ENCODE measurements around the gene PPP2R2C. TPM values are rescaled to one million over a fixed set of nuclear protein-coding genes. Genes with fewer than 3 reads are reported as not detected.

PPP2R2C gene
- total RNA-seq, 1 donor from 2014 or later: not detected

DNA sequence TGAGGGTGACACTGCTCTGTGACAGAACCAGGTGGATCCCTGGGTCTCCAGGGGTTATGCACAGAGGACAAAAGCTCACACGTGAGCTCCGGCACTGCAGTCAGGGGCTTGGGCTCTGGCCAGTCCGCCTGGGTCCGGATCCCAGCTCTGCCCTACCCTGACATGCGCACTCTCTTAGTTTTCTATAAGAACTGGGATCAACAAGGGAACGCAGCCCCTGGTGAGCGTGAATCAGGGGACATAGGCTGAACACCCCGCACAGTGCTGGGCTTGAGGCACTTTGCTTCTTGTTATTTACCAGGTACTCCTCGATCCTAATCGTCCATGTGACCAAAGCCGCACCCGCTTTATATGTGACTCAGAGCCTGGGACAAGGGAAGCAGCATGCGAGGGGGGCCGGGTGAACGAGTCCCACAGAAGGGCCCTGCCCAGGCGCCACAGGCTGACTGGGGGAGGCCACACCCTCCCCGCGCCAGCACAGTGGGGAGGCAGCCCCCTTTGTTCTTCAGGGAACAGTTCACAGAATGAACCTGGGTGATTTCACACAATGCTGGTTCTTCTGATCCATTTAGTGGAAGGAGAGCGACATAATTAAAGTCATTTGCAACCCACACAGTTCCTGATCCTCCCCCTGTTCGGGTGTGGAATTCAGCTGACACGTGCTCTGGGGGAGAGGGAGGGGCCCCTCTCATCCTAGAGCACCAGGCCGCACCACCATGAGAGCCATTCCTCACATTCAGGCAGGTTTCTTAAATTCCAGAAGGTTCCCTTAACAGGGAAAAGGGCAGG, 147.2 kb downstream of the PPP2R2C start:
- Mint-ChIP-seq H3K9me3 (ENCODE audit: unreplicated experiment) (peaks cover 3% of the 10 kb centered on the region), H3K4me3 (ENCODE audit: unreplicated experiment) (no peak overlapping the region), H3K4me1 (ENCODE audit: unreplicated experiment) (no peaks in the 10 kb centered on the region), H3K27me3 (ENCODE audit: unreplicated experiment) (peaks cover 25% of the 10 kb centered on the region), H3K36me3 (ENCODE audit: unreplicated experiment) (no peaks in the 10 kb centered on the region), H3K27ac (ENCODE audit: unreplicated experiment) (no peak overlapping the region)
- no peak for DNase-seq (ENCODE audit: extremely low spot score, unreplicated experiment)
- TF ChIP-seq, protein P1, sequence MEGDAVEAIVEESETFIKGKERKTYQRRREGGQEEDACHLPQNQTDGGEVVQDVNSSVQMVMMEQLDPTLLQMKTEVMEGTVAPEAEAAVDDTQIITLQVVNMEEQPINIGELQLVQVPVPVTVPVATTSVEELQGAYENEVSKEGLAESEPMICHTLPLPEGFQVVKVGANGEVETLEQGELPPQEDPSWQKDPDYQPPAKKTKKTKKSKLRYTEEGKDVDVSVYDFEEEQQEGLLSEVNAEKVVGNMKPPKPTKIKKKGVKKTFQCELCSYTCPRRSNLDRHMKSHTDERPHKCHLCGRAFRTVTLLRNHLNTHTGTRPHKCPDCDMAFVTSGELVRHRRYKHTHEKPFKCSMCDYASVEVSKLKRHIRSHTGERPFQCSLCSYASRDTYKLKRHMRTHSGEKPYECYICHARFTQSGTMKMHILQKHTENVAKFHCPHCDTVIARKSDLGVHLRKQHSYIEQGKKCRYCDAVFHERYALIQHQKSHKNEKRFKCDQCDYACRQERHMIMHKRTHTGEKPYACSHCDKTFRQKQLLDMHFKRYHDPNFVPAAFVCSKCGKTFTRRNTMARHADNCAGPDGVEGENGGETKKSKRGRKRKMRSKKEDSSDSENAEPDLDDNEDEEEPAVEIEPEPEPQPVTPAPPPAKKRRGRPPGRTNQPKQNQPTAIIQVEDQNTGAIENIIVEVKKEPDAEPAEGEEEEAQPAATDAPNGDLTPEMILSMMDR (IDR thresholded peaks at IDR 0.05): no peak

DNA sequence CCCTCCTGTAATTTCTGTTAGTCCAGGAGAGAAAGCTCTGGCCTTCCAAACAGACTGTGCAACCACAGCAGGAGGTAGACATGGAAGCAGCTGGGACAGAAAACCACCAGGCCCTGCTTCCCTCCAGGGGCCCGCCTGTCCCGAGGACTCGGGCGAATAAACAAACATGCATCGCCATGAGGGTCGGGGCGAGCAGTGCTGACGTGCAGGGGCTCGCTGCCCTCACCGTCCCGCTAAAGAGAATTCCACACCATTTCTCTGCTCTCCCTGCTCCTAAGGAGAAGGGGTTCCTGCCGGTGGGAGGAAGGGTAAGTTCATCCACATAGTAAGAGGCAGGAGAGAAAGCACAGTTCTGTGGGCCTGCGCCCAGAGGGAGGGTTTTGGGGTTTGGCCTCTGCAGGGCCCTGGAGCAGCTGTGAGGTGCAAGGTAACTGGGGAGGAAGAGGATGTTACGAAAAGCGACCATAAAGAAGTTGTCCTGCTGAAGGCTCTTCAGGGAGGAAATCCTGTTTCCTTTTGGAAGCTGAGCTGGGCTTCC, 147.9 kb downstream of the PPP2R2C start:
- H3K4me3 Mint-ChIP-seq (ENCODE audit: unreplicated experiment): no peak overlapping the region
- TF ChIP-seq, protein P1 (IDR thresholded peaks at IDR 0.05): no peak
- H3K27me3 Mint-ChIP-seq (ENCODE audit: unreplicated experiment): peaks cover 25% of the 10 kb centered on the region
- peaks cover 3% of the 10 kb centered on the region for H3K9me3 Mint-ChIP-seq (ENCODE audit: unreplicated experiment)
- no peaks in the 10 kb centered on the region for H3K4me1 Mint-ChIP-seq (ENCODE audit: unreplicated experiment)
- DNase-seq (ENCODE audit: extremely low spot score, unreplicated experiment): no peak
- H3K27ac Mint-ChIP-seq (ENCODE audit: unreplicated experiment): no peak overlapping the region
- H3K36me3 Mint-ChIP-seq (ENCODE audit: unreplicated experiment): no peaks in the 10 kb centered on the region

DNA sequence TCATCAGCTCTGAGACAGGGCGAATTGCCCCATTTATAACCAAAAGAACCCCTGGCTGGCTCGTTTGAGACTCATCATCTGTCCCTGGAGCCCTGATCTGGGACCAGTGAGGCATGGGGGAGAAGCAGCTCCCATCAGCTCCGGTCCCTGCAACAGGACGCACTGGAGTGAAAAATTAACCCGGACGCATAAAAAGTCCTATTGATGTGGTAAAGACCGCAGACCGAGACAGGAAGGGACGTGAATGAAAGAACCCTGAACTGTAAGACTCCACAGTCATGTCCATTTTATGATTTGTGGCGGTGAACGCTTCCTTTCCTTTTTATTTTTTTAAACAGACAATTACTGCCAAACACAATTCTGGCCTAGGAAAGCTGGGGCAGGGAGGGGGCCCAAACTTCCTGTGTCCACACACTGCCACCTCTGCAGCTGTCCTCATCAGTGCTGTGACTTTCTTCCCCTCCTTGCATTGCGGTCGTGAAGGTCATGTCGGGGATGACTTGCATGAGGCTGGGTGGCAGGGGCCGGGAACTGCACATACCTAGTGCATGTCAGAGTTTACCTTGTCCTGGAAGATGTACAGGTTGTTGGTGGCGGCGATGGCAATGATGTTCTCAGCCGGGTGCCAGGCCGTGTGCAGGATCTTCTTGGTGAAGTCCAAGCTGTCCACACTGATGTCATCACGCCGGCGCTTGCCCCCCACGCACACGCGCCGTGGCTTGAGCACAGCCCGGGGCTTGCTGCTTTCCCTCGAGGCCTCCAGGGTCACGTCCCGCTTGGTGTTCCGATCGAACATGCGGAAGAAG, 149.4 kb downstream of the PPP2R2C start:
- TF ChIP-seq, protein P1 (IDR thresholded peaks at IDR 0.05): no peak
- no peaks in the 10 kb centered on the region for H3K36me3 Mint-ChIP-seq (ENCODE audit: unreplicated experiment)
- peaks cover 23% of the 10 kb centered on the region for H3K27me3 Mint-ChIP-seq (ENCODE audit: unreplicated experiment)
- no peak overlapping the region for H3K4me3 Mint-ChIP-seq (ENCODE audit: unreplicated experiment)
- H3K27ac Mint-ChIP-seq (ENCODE audit: unreplicated experiment): no peak overlapping the region
- no peak for DNase-seq (ENCODE audit: extremely low spot score, unreplicated experiment)
- H3K4me1 Mint-ChIP-seq (ENCODE audit: unreplicated experiment): no peaks in the 10 kb centered on the region
- H3K9me3 Mint-ChIP-seq (ENCODE audit: unreplicated experiment): peaks cover 3% of the 10 kb centered on the region

DNA sequence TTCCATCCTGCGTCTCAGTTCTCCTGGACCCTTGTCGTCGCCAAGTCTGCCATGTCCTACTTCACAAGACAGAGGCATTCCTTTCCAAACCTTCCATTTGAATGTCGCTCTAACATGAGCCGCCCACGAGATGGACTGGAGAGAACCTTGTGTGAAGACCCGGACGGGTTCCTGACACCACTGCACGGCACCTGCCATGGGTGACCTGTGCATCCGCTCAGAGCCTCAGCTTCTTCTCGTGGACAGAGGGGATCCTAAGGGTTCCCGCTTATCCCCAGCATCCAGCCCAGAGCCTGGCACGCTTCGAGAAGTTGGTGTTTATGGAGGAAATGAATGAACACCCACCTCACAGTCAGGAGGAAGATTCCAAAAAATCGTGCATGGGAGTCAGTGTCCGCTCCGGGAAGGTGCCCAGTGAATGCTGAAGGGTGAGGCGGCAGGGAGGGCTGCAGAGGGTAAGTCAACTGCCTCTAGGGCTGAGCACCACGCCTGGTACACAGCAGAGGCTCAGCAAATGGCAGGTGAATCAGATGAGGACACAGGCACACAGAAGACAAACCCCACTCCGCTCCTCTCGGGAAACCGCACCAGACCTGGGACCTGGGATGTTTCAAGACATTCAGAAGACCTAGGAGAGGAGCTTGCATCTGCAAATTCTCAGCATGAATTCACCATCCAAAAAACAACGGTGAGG, 150.2 kb downstream of the PPP2R2C start:
- Mint-ChIP-seq H3K36me3 (ENCODE audit: unreplicated experiment) (no peaks in the 10 kb centered on the region), H3K27ac (ENCODE audit: unreplicated experiment) (no peak overlapping the region), H3K4me1 (ENCODE audit: unreplicated experiment) (no peaks in the 10 kb centered on the region), H3K9me3 (ENCODE audit: unreplicated experiment) (peaks cover 3% of the 10 kb centered on the region), H3K4me3 (ENCODE audit: unreplicated experiment) (no peak overlapping the region), H3K27me3 (ENCODE audit: unreplicated experiment) (peaks cover 27% of the 10 kb centered on the region)
- no peak for DNase-seq (ENCODE audit: extremely low spot score, unreplicated experiment)
- TF ChIP-seq, protein P1 (IDR thresholded peaks at IDR 0.05): no peak
